Neuronal stem cell (in vitro differentiated cells): ENCODE results near the gene GPATCH3.
"Not testable (repeated sequence)": the region's sequence is repeated elsewhere in the genome, so short reads cannot be mapped to it uniquely, and the experiment has no call there.

ENCODE experiments used
- DNase-seq: peaks from one replicate; pipeline ENCODE4 v3.0.0-alpha.2; 2013; ENCODE audit warnings: low spot score
- H2AFZ ChIP-seq: one replicate; pipeline ENCODE4 v1.6.1; 2013; ENCODE audit warnings: mild to moderate bottlenecking, low read length, inconsistent platforms
- H2AK5ac ChIP-seq: 2 replicates; pipeline ENCODE4 v1.6.1; 2013; ENCODE audit warnings: low read depth, mild to moderate bottlenecking, inconsistent platforms, low read length, moderate library complexity, mixed read lengths
- H2BK120ac ChIP-seq: 2 replicates; pipeline ENCODE4 v1.6.1; 2013; ENCODE audit warnings: low read depth, mild to moderate bottlenecking, inconsistent platforms, low read length, moderate library complexity, mixed read lengths
- H2BK12ac ChIP-seq: one replicate; pipeline ENCODE4 v1.6.1; 2013; ENCODE audit warnings: low read length, inconsistent platforms
- H2BK15ac ChIP-seq: 2 replicates; pipeline ENCODE4 v1.6.1; 2013; ENCODE audit warnings: mild to moderate bottlenecking, low read length, inconsistent platforms, mixed read lengths
- H2BK5ac ChIP-seq: one replicate; pipeline ENCODE4 v1.6.1; 2013; ENCODE audit warnings: inconsistent platforms, mild to moderate bottlenecking, low read length, moderate library complexity
- H3K14ac ChIP-seq: one replicate; pipeline ENCODE4 v1.6.1; 2013; ENCODE audit warnings: low read length, inconsistent platforms
- H3K18ac ChIP-seq: 2 replicates; pipeline ENCODE4 v1.6.1; 2013; ENCODE audit warnings: low read length, inconsistent platforms
- H3K23ac ChIP-seq: 2 replicates; pipeline ENCODE4 v1.6.1; 2013; ENCODE audit warnings: low read depth, mild to moderate bottlenecking, mixed read lengths, low read length, inconsistent platforms; ENCODE audit not compliant: poor library complexity
- H3K27ac ChIP-seq: replicated peaks from 3 replicates; pipeline ENCODE4 v1.5.1; 2013; ENCODE audit warnings: low read length, inconsistent platforms
- H3K27me3 ChIP-seq, 3 experiments: 2 replicates each; pipeline ENCODE4 v1.6.1; 2013; ENCODE audit warnings: low read length in 3 of 3, mild to moderate bottlenecking in 2 of 3, inconsistent platforms in 1 of 3, low read depth in 1 of 3, mixed read lengths in 1 of 3, moderate library complexity in 1 of 3; ENCODE audit not compliant: control insufficient read depth in 3 of 3, insufficient read depth in 3 of 3
- H3K36me3 ChIP-seq, 2 donors: replicated peaks in 1 of 2; 2 replicates each; pipeline ENCODE4 v1.6.1; 2013; ENCODE audit warnings: low read length in 2 of 2; ENCODE audit not compliant: control insufficient read depth in 2 of 2, insufficient read depth in 2 of 2
- H3K4ac ChIP-seq: 2 replicates; pipeline ENCODE4 v1.6.1; 2013; ENCODE audit warnings: inconsistent platforms, mild to moderate bottlenecking, low read length, moderate library complexity
- H3K4me1 ChIP-seq, 2 donors: 1 replicate in 1 of 2; 2 replicates in 1 of 2; pipeline ENCODE4 v1.6.1; 2013; ENCODE audit warnings: low read length in 2 of 2, low read depth in 1 of 2; ENCODE audit not compliant: control insufficient read depth in 2 of 2, insufficient read depth in 1 of 2
- H3K4me2 ChIP-seq: one replicate; pipeline ENCODE4 v1.6.1; 2013; ENCODE audit warnings: mild to moderate bottlenecking, low read length, inconsistent platforms; ENCODE audit not compliant: insufficient read depth, poor library complexity, severe bottlenecking
- H3K4me3 ChIP-seq, 2 donors: 2 replicates each; pipeline ENCODE4 v1.5.1; 2013; ENCODE audit warnings: low read length in 2 of 2, mild to moderate bottlenecking in 2 of 2, inconsistent platforms in 1 of 2, moderate library complexity in 1 of 2
- H3K79me1 ChIP-seq: one replicate; pipeline ENCODE4 v1.6.1; 2013; ENCODE audit warnings: low read depth, mild to moderate bottlenecking, inconsistent platforms, low read length, moderate library complexity
- H3K9ac ChIP-seq: one replicate; pipeline ENCODE4 v1.6.1; 2013; ENCODE audit warnings: mild to moderate bottlenecking, low read depth, low read length, inconsistent platforms; ENCODE audit not compliant: poor library complexity
- H3K9me3 ChIP-seq, 2 donors: replicated peaks in 1 of 2; 2 replicates each; pipeline versions ENCODE3 to v1.6.1; 2013; ENCODE audit warnings: low read length in 2 of 2, mild to moderate bottlenecking in 2 of 2, inconsistent platforms in 1 of 2, low read depth in 1 of 2, mixed read lengths in 1 of 2, moderate library complexity in 1 of 2; ENCODE audit not compliant: control insufficient read depth in 2 of 2, insufficient read depth in 1 of 2
- H4K8ac ChIP-seq: one replicate; pipeline ENCODE4 v1.6.1; 2013; ENCODE audit warnings: low read depth, mild to moderate bottlenecking, inconsistent platforms, low read length, moderate library complexity
- H4K91ac ChIP-seq: one replicate; pipeline ENCODE4 v1.6.1; 2013; ENCODE audit warnings: low read length, low read depth, mild to moderate bottlenecking, inconsistent platforms; ENCODE audit not compliant: poor library complexity
- WGBS, 2 donors: extraction: QIAGEN DNeasy Blood & Tissue Kit; methylation state at CpG; one replicate each; pipeline ENCODE4 v1.1.7; 2013; ENCODE audit warnings: missing lambda C conversion rate in 2 of 2, mixed read lengths in 1 of 2; ENCODE audit not compliant: insufficient read length in 2 of 2, insufficient replicate concordance in 1 of 2; ENCODE audit errors: extremely low coverage in 2 of 2; 5-methylcytosine and 5-hydroxymethylcytosine counted together

GPATCH3 gene

DNA sequence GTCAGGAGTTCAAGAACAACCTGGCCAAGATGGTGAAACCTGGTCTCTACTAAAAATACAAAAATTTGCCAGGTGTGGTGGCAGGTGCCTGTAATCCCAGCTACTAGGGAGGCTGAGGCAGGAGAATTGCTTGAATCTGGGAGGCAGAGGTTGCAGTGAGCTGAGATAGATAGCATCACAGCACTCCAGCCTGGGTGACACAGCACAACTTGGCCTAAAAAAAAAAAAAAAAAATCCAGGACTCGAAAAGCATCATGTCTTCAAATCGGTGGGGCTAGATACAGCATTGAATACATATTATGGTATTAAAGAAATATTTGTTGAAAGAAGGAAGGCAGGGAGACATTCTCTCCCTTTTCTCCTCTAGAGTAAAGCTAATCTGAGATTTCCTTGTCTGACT is 27.2 kb downstream of the GPATCH3 start:
- H2BK12ac ChIP-seq, H2AK5ac ChIP-seq, H3K79me1 ChIP-seq, H3K4me3 ChIP-seq, H3K27ac ChIP-seq, H3K4ac ChIP-seq, H4K91ac ChIP-seq, H2BK5ac ChIP-seq, H4K8ac ChIP-seq, H3K23ac ChIP-seq, H3K18ac ChIP-seq, H3K9ac ChIP-seq, H3K14ac ChIP-seq, H3K27me3 ChIP-seq, H3K9me3 ChIP-seq, H3K4me2 ChIP-seq, H2AFZ ChIP-seq, H2BK120ac ChIP-seq, DNase-seq, H2BK15ac ChIP-seq: not testable (repeated sequence)
- H3K4me1 ChIP-seq = peaks cover 0 to 17% of the 10 kb centered on the region in 2 donors
- peaks cover 2 to 18% of the 10 kb centered on the region in 2 donors for H3K36me3 ChIP-seq
- WGBS, 2 donors = no CpG with 5 or more reads among the region's 2 CpGs

DNA sequence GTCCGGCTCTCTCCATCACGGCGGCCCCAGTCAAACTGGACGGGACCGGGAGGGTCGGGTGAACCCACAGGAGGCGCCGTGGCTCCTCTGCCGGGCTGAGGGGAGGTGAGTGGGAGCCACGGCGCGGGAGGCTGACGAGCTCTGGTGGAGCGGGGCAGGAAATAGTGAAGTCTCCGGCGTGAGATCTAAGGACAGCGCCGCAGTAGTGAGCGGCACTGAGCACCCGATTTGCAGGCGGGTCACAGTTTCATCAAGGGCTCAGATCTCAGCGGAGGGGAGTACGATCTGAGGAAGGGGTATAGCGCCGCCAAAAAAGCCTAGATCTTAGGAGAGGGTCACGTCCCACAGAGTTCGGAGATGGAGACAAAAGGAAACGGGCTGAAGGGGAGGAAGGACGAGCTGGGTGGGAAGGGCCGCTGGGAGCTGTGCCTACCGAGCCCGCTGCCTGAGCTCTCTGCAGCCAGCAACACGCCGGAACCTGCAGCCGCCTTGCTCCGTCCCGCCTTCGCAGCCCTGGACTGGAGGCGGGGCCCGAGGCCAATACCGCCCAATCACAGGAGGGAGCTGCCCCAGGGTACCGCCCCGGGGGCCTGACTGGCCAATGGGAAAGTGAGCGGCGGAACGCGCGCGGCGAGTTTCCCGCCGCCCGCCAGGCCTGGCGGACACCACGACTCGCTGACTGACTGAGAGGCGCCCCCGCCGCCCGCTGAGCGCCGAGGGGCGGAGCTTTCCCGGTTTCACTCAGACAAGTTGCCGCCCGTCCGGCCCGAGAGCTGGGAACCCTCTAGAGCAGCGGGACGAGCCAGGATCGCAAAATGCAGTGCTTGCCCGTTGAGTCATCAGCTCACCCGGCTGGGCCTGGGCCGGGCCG is 35.4 kb downstream of the GPATCH3 start:
- Histone ChIP-seq H3K36me3 (no peaks in the 10 kb centered on the region), H3K4ac (no peak overlapping the region), H2AK5ac (peak overlapping the region; percentile 89), H3K4me2 (peak overlapping the region; percentile 97), H2BK120ac (peak overlapping the region; percentile 95), H3K4me1 (peaks cover 6 to 26% of the 10 kb centered on the region in 2 donors), H3K9me3 (no peaks in the 10 kb centered on the region), H4K8ac (peak overlapping the region; percentile 96), H2BK12ac (peak overlapping the region; percentile 84), H3K27me3 (no peaks in the 10 kb centered on the region), H3K9ac (peak overlapping the region; percentile 93), H4K91ac (no peak overlapping the region), H2AFZ (peak overlapping the region; percentile 96), H2BK15ac (peak overlapping the region; percentile 90), H3K4me3 (peak overlapping the region; percentile 79 to 90), H3K23ac (peak overlapping the region; percentile 99), H3K14ac (peak overlapping the region; percentile 94), H3K27ac (peak overlapping the region; percentile 95), H3K79me1 (peaks cover 4% of the 10 kb centered on the region), H3K18ac (peak overlapping the region; percentile 99), H2BK5ac (peak overlapping the region; percentile 98)
- DNase-seq = peak; percentile 97
- WGBS, 2 donors = no CpG with 5 or more reads among the region's 75 CpGs

DNA sequence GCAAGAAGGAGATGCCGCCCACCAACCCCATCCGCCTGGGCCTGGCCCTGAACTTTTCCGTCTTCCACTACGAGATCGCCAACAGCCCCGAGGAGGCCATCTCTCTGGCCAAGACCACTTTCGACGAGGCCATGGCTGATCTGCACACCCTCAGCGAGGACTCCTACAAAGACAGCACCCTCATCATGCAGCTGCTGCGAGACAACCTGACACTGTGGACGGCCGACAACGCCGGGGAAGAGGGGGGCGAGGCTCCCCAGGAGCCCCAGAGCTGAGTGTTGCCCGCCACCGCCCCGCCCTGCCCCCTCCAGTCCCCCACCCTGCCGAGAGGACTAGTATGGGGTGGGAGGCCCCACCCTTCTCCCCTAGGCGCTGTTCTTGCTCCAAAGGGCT is 36.6 kb downstream of the GPATCH3 start:
- Histone ChIP-seq H3K4me2 (no peak overlapping the region), H3K4me3 (peak overlapping the region in 1 of 2 donors; percentile 90), H2BK15ac (peak overlapping the region; percentile 90), H3K14ac (peak overlapping the region; percentile 49), H2AFZ (peak overlapping the region; percentile 96), H3K23ac (peak overlapping the region; percentile 17), H3K27me3 (no peaks in the 10 kb centered on the region), H2BK5ac (peak overlapping the region; percentile 98), H3K18ac (peak overlapping the region; percentile 95), H2AK5ac (peak overlapping the region; percentile 79), H3K9ac (peak overlapping the region; percentile 93), H3K36me3 (no peaks in the 10 kb centered on the region), H3K4me1 (peaks cover 6 to 26% of the 10 kb centered on the region in 2 donors), H3K27ac (no peak overlapping the region), H3K4ac (peak overlapping the region; percentile 76), H3K9me3 (no peaks in the 10 kb centered on the region), H4K8ac (no peak overlapping the region), H2BK12ac (peak overlapping the region; percentile 98), H4K91ac (no peak overlapping the region), H3K79me1 (peaks cover 4% of the 10 kb centered on the region), H2BK120ac (peak overlapping the region; percentile 93)
- no peak for DNase-seq
- no CpG with 5 or more reads among the region's 20 CpGs for WGBS, 2 donors
